ENCODE measurements around the gene THAP10. TPM values are rescaled to one million over a fixed set of nuclear protein-coding genes. Genes with fewer than 3 reads are reported as not detected.

The THAP10 gene
- total RNA-seq = 2.7 and 3.7 TPM in 2 replicates

DNA sequence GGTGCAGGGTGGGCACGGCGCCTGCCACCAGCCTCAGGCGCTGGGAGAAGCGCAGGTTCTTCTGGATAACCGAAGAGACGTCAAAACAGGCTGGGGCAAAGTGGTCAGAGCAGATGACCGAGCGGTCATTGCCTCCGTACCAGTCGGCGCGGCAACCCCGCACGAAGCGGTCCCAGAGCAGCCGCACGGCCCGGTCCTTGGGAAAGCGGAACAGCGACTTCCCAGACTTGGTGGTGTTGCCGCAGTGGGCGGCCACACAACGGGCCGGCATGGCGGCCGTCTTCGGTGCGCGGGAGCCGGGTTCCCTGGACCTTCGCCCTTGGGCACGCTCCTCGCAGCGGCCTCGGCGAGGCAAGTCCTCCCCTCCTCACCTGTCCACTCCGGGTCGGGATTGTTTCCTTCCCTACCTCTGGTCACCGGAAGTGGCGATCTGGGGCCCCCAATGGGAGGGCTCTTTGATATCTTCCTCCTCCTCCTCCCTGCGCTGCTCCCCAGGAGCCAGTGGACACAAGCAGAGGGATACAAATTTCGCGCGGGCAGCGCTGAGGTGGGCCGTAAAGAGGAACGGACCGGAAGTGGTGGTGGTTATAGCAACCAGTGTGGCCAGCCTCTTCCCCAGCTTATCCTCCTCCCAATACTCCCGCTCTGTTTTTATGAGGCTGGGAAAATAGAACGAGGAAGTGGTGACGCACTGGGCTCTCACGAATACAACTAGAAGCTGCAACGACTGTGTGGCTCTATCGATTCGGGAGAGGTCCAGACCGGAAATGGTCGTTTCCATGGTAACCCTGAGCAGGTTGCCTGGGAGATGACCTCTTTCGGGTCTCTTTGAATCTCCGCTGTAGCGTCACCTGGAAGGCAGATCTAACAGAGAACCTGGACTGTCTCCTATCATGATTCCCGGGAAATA lies at the start of gene THAP10, which contains the start of gene LRRC49:
Gene THAP10 (minus strand): TSS at position 432 of the 910 bp plus-strand sequence. CDS start 161 bp downstream, at position 271.
Gene LRRC49 (plus strand): TSS at position 825 of the 910 bp plus-strand sequence. CDS start 69 bp downstream, at position 894.

DNA sequence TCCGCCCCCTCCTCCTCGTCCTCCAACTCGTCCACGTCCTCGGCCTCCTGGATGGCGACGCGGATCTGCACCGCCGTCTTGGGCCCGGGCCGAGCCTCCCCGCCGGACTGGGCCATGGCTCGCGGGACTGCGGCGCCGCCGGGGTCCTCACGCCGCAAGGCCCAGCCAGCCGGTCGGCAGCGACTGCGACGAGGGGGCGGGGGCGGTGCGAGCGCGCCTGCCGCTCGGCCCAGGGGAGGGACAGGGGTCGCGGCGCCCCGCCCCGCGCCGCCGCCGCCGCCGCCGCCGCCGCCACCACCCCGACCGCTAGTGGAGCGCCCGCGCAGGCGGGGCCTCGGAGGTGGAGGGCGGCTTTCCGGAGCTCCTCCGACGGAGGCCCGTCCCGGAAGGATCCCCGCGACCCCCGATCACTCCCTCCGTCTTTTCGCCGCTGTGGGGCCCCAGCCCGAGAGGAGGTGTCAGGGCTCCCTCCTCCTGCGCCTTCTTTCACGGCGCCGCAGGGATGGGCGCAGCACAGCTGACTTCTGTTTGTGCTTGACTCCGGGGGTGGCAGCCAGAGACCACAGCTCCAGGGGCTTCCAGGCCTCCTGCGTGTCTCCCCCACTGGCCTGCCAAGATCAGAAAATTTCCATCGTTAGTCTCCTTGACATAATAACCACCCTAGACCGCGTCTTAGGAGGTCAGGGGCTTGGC lies 38.1 kb downstream of the THAP10 start, which contains the start of gene LARP6:
Gene LARP6 (minus strand): TSS at position 185 of the 693 bp plus-strand sequence. CDS start 69 bp downstream, at position 116.

Other genes starting within 250 kb of the THAP10 start
- 18.3 and 20.7 TPM in 2 replicates for gene UACA, start 128.9 kb downstream of the THAP10 start, total RNA-seq
- 33.3 and 42.5 TPM in 2 replicates for gene LARP6, start 38.3 kb downstream of the THAP10 start, total RNA-seq
- 6.8 and 7.0 TPM in 2 replicates for gene LRRC49, start 393 bp upstream of the THAP10 start, total RNA-seq
- 35.8 and 51.3 TPM in 2 replicates for gene THSD4, start 223.0 kb upstream of the THAP10 start, total RNA-seq